GM18867 (cell line): ENCODE measurements around the gene MORN5.

ENCODE experiments used
- ATAC-seq: cut with Tn5 transposase; IDR thresholded peaks from one replicate; pipeline ENCODE4 v1.9.1; 2021; ENCODE audit warnings: mild to moderate bottlenecking, moderate library complexity; ENCODE audit not compliant: unreplicated experiment

The MORN5 gene

DNA sequence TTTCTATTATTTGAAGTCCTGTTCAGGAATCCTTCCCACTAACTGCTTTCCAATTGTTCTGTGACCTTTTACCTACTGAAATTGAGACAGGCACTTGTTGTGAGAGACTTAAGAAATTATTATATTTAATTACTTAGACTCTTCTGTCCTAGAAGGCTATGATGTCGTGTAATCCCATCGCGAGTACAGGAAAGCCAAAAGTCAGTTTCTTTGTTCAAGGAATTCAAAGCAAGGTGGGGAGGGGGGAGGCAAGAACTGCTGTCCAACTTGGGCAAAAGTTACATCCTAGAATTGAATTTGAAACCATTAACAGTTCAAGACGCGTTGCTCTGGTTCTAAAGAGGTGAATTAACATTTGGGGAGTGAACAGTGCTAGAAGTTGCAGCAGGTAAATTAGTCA lies 18.0 kb upstream of the MORN5 start:
- ATAC-seq = no peak

DNA sequence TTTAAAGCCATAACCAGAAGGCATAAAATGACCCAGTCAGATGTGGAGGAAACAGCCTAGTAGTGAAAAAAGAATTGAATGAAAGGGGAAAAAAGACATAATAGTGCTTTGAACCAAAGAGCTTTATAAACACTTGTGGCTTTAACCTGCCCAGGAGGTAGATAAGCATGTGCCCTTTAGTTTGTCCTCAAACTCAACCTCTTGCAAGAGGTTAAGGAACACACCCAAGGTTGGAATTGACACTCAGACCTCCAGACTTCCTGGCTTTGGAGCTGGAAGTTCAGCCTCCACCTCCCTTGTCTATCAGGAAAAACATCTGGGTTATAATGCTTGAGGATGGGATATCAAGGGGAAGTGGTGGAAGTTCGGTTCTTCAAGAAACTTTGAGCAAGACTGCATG lies 16.4 kb upstream of the MORN5 start:
- no peak for ATAC-seq

DNA sequence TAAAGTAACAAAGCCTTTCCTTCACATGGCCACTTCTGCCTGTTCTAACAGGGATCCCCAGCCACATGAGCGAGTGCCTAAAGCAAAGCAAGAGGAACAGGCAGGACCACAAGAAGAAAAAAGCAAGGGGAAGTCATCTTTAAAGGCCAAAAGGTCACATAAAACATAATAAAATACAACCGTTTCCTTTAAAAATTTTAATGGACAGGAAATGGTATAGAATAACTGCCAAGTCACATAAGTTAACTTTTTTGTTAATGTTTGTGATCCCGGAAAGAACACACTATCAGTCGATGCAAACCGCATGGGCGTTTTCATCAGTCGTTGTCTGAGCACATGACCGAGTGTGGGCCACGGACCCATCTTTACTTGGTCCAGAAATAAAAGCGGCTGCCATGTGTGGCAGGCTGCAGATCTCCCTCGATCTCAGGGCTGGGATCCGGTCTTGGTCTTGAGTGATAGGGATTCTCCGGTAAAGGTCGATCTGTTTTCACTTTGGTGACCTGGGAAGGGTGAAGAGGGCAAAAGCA lies 15.8 kb upstream of the MORN5 start:
- no peak for ATAC-seq

DNA sequence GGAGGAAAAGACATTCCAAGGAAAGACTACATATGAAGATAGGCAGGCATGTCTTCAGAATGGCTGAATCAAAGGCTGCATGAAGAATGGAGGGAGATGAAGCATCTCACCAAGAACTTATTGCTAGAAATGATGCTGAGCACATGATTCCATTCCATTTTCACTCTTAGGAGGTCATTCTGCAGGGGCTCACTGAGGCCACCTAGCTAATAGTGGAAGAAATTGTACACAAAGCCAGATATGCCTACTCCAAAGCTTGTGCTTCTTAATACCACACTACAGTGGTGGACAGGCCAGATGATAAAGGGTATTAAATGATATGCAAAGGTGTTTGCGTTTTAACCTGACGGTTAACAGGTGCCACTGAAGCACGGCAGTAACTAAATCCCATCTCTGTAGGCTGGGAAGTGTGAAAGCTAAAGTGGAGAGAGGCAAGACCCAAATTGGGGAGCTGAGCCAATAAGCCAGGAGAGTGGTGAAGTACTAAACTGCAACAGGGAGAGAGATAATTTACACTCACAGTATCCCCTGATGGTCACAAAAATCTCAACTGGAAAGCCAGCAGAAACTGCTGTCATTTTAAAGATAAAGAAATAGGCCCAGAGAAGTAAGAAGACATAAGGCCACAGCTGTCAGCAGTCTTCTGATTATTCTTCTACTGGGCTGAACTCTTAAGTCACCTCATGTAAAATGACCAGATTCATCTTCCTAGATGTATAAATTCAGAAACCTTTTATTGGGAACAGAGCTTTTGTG lies 14.7 kb upstream of the MORN5 start:
- ATAC-seq = no peak

DNA sequence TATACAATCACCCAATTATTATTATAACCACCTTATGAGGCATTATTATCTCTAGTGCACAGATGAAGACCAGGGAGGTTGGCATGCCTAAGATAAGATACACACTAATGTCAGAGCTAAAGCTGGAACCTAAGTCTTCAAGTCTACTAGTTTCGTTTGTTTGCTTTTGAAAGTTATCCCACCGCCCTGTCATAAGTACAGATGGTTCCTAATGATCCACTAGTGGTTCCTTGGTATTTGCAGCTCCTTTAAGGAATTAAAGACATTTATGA lies 14.2 kb upstream of the MORN5 start:
- ATAC-seq = no peak

DNA sequence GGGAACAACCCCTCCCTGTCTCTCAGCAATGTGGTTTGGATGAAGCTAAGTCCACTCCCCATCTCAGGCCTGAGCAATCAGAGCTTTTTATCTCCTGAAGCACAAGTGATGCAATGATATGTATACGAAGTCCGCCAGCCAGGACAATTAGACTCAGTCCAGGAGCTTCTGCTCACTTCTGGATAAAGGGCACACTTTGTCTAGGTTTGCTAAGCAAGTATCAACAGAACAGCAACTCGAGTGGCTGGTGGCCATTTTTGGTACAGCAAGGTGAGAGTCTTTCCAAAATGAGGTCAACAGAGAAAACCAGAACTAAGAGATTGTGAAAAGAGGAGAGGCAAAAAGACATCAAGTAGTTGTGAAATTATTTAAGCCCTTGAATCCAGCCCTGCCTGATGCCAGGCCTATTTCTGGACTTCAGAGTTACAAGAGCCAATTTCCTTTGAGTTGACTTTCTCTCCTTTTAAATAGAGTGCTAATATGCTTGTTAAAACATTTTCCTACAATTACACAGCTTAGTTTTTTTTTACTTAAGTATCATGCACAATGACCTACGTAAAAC lies 8.4 kb upstream of the MORN5 start:
- ATAC-seq = no peak

DNA sequence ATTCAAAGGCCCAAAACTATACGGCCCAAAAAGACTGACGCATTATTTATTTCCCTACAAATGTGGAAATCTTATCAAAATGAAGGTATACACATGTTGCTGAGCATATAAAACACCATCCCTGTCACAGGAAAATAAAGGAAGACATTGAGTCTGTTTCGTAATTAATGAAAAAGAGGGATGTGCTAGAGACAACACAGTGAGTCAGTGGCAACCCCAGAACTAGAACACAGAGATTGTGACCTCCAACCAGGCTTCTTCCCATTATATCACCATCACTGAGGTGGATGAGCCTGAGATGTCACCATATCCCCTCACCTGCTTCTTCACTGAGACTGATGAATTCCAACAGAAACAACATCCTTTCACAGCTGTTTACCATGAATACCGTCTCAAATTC lies 3.9 kb upstream of the MORN5 start:
- no peak for ATAC-seq

DNA sequence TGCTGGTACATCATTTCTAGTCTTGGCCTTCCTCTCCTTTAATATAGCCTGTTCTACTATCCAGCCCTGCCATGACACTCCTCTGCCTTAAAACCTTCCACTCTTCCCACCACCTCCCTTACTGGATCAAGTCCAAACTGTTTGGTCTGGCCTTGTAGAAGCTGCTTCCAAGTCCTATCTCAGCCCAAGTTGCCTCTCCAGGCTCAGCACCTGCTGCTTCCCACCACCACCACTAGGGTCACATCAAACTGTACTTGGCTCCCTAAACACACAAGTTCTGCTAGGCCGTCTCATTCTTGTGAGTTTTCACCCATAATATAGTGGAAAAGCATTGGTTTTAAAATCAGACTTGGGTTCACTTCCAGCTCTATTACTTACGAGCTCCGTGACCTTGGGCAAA lies 1.5 kb upstream of the MORN5 start:
- ATAC-seq = peak; percentile 39

DNA sequence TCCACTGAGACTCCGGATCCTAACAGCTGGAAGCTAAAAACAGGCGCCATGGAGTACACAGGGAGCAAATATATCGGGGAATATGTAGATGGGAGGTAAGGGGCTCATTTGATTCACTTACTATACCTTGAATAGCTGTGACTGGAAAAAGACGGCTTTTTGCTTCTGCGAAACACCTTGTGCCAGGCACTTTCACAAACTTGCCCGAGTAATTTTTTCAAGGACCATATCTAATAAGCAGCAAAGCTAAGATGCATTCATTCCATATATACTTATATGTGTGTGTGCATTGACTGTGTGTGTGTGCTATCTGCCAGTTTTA lies 178 bp downstream of the MORN5 start:
- no peak for ATAC-seq

DNA sequence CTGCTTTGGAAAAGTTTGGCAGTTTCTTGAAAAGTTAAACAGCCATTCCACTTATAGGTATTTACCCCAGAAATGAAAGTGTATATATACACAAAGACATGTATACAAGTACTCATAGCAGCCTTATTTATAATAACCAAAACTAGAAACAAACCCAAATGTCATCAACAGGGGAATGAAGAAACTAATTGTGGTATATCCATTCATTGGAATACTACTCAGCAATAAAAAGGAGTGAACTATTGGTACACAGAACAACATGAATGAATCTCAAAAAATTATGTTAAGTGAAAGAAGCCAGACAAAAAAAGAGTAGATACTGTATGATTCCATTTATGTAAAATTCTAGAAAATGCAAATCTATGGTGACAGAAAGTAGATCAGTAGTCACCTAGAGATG lies 2.7 kb downstream of the MORN5 start:
- no peak for ATAC-seq

DNA sequence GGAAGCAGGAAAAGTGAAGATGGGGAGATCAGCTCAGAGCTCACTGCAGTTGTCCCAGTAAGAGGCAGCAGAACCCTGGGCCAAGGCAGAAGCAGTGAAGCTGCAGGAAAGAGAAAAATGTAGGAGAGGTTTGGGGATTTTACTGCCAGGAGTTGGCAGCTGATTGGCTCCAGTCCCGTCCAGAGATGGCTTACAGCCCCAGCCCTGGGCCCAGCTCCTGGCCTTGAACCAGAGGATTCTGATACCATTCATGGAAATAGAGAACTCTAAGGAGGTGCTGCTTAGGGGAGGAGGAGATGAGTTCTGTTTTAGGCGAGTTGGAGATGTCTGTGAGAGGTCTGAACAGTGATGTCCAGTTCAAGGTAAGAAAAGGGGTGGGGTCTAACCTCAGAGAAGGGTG lies 4.6 kb downstream of the MORN5 start:
- ATAC-seq = no peak

DNA sequence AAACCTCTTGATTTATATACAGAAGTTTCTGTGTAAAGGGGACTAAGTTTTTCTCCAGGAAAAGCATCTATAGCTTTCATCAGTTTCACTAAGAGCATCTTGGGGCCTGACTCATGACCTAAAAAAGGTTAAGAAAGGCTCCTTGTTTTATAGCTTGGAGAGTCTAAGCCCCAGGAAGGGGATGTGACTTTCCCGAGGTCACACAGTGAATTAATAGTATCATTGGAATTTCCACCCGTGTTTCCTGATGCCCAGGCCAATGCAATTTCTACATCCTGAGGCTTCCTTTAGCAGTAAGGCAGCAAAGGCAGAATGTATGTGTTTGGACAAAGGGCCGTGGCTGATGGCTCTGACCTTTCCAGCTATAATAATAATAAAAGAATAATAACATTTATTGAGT lies 8.6 kb downstream of the MORN5 start:
- no peak for ATAC-seq

DNA sequence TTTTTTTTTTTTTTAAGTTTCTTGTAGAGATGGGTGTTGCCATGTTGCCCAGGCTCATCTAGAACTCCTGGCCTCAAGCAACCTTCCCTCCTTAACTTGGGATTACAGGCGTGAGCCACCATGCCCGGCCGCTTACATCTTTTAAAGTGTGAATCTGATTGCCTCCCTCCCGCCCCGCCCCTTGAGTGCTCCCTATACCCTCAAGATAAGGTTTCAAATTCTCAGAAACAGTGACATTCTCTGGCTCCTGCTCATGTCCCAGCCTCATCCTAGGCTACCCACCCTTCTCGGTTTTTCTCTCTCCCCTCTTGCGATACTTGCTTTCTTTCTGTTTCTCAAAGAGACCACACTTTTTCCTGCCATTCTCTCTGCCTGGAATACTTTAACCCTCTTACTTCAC lies 12.4 kb downstream of the MORN5 start:
- ATAC-seq = no peak

DNA sequence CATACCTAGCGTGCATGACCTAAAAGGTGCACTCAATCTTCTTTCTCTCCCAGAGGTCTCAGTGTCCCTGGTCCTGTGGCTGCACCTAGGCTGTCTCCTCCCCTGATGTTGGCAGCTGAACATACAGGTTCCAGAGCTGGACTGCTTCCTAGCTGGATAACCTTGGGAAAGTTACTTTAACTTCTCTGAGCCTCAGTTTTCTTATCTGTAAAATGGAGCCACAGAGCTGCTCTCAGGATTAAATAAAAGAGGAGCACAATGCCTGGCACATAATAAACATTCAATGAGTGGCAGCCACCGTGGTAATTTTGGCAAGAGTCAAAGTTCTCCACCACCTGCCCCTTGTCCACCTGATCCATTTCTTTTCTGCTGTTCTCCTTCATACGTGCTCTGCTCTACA lies 14.0 kb downstream of the MORN5 start:
- ATAC-seq = no peak

DNA sequence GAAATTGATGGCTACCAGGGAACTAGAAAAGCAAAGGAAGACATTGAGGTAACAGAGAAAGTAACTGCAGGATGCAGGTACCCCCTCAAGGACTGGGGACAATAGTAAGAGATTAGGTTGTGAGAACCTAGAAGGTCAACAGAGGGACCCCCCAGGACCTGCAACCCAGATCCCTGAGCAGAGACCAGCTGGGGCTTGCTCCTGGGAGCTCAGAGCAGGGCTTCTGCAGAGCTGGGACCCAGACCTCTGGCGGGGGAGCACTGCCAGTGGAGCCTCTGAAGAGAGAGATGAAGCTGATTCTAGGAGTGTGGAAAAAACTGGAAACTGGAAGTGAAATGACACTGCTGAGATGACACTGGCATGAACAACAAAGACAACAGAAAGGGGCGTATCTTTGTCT lies 17.2 kb downstream of the MORN5 start:
- ATAC-seq = no peak

DNA sequence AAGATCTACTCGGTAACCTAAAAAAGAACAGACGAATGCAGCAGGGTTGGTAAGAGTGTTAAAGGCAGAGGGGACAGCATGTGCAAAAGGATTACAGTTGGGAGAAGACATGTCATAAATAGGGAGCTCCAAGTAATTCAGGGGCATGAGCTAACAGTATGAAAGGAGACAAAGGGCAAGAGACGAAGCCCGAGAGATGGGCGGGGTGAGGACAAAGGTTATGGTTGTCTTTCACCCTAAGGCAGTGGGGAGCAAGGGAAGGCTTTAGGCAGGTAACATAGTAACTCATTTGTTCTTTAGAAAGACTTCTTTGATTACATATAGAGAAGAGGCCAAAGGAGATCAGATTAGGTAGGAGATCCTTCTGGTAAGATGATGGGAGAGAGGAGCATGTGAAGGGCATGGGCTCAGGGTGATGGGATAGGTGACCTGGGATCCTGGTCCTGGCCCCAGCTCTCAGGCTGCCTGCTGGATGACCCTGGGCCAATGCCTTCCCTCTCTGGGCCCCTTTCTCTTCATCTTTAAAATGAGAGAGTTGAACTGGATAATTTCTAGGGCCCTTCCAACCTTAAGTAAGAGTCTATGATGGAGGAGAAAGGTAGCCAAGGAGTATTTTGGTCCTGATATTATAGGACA lies 19.5 kb downstream of the MORN5 start:
- no peak for ATAC-seq

DNA sequence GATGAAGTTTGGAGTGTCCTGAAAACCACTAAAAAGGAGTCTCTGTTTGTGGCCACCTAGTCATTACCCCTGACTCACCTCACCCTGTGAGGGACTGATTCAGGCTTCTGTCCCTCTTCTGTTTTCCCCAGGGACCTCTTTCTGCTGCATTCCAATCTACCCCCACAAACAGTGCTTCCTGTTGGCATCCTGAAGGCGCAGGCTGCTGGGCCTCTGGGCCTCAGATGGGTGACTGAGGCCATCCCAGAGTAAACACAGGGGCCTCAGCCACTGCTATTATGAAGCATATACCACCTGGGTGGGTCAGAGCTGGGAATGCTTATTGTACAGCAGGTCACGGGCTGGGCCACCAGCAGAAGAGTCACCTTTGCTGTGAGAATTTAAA lies 20.0 kb downstream of the MORN5 start:
- ATAC-seq = no peak

DNA sequence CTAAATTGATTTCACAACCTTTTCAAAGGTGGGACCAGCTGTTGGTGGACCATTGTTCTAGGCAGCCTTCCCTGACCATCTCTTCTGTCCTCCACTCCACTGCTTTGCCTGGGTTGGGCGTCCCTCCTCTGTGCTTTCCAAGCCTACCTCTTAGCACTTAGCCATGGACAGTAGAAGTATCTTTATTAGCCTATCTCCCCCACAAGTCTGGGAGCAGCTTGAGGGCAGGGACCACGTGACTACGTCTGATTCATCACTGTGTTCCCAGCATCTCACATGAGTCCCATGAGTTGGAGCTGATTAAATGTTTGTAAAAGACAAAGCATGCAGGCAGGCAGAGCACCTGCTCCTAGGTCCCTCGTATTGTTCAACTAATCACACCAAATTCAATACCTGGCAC lies 20.9 kb downstream of the MORN5 start:
- ATAC-seq = no peak

DNA sequence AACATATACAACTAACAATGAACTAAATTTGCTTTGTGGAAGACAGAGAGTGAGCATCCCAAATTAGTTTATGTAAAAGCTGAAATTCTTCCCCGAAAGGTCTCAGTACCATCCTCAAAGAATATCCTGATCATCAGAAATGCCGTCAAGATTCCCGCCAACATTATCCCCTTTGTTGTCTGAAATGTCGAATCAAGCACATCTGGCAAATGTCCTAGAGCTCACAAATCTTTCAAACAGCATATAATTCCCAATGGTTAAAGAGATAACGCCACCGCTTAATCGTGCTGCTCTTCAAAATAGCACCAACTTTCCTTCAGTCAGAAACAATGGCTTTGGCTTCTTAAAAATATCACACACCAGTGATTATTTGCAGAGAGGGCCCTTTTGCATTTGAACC lies 23.8 kb downstream of the MORN5 start:
- no peak for ATAC-seq

DNA sequence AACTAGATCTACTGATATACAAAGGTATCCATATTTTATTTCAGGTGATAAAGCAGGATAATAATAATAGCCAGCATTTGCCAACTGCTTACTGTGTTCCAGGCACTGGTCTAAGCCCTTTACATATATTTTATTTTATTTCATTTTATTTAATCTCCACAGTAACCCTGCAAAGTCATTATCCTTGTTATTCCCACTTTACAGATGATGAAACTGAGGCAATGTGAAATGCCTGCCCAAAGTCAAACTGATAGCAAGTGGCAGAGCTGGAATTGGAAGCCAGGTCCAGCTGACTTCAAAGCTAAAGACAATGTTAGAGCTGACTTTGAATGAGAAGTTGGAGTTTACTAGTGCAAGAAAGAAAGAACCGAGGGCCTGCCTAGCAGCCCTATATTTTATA lies 24.8 kb downstream of the MORN5 start:
- ATAC-seq = no peak

DNA sequence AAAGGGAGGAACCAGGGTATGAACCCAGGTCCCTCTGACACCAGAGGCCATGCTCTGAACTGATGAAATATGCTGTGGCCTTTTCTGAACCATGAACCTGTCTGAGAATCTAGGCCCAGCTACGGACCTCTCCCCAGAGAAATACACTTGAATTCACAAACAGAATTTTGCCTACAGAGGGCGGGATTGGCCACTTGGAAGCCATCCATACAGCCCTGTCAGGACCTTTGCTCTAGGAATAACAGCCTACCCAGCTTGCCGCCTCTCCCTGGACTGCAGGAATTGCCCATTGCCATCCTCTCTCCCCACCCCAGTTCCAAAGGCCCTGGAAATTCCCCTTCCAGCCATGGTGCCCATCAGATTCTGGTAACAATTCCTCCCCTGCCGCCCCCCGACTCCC lies 26.6 kb downstream of the MORN5 start:
- no peak for ATAC-seq

DNA sequence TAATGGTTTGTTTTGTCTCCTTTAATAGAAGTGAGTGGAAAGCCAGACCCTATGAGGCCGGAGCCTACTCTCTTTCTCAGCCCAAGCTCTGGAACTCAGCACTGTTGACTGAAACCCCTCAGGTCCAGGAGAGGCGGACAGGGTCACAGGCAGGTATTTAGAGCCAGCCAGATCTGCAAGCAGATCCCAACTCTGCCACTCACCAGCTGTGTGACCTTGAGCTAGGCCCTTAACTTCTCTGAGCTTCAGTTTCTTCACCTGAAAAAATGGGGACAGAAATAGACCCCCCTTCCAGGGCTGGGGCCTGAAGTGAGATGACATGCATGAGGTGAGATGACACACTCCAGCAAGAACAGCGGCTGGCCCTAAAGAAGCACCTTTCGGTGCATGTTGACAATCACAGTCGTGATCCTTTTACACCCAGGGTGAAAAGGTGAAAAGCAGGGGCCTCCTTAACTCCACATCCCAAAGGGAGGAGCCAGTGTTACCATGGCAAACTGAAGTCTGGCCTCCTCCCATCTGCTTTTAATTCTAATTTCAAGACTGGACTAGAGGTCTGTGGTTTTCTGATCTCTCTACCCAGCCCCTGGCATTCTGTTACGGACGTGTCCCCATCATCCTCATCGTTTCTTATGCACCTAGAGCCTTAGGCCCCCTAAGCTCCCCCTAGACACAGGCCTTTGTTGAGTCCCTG lies 27.2 kb downstream of the MORN5 start:
- no peak for ATAC-seq
